ENCODE results near the gene ANKRD6.

The ANKRD6 gene

DNA sequence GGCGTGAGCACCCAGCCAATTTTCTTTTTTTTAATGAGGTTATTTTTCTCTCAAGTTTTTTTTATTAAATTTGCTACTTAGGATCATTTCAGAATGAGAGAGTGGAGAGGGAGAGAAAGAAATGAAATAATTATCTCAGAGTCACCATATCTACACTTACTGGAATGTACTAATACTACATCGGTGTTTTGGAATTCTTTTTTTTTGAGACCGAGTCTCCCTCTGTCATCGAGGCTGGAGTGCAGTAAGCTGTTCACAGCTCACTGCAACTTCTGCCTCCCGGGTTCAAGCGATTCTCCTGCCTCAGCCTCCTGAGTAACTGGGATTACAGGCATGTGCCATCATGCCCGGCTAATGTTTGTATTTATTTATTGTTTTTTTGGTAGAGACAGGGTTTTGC lies 27.8 kb downstream of the ANKRD6 start:
- TF ChIP-seq, protein P1, sequence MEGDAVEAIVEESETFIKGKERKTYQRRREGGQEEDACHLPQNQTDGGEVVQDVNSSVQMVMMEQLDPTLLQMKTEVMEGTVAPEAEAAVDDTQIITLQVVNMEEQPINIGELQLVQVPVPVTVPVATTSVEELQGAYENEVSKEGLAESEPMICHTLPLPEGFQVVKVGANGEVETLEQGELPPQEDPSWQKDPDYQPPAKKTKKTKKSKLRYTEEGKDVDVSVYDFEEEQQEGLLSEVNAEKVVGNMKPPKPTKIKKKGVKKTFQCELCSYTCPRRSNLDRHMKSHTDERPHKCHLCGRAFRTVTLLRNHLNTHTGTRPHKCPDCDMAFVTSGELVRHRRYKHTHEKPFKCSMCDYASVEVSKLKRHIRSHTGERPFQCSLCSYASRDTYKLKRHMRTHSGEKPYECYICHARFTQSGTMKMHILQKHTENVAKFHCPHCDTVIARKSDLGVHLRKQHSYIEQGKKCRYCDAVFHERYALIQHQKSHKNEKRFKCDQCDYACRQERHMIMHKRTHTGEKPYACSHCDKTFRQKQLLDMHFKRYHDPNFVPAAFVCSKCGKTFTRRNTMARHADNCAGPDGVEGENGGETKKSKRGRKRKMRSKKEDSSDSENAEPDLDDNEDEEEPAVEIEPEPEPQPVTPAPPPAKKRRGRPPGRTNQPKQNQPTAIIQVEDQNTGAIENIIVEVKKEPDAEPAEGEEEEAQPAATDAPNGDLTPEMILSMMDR (IDR thresholded peaks at IDR 0.05; ENCODE audit: borderline replicate concordance, control extremely low read depth, extremely low read depth, insufficient read depth, missing control alignments) = no peak
- no peak for DNase-seq (ENCODE audit: low spot score)
- in situ Hi-C loops (cut with MboI; ENCODE audit: low sequenced_read_pairs, unreplicated experiment) = no loop called here

DNA sequence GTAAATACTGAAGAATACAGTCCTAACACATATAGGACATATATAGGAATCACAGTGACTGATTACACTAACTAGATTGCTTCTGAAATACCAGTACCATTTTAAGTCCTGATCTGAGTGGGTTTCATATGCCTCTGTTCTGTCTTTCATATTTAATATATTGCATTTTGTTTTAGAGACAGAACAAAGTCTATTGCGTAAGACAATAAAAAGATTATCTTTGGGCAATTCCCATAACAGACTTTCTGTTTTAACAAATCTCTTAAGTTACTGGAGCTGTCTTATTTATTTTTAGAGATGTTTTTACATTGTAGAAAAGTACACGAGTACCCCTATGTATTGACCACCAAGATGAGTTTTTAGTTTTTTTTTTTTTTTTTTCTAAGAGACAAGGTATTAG lies 29.6 kb downstream of the ANKRD6 start:
- in situ Hi-C loops (cut with MboI; ENCODE audit: low sequenced_read_pairs, unreplicated experiment) = no loop called here
- DNase-seq (ENCODE audit: low spot score) = no peak
- TF ChIP-seq, protein P1 (IDR thresholded peaks at IDR 0.05; ENCODE audit: borderline replicate concordance, control extremely low read depth, extremely low read depth, insufficient read depth, missing control alignments) = no peak

DNA sequence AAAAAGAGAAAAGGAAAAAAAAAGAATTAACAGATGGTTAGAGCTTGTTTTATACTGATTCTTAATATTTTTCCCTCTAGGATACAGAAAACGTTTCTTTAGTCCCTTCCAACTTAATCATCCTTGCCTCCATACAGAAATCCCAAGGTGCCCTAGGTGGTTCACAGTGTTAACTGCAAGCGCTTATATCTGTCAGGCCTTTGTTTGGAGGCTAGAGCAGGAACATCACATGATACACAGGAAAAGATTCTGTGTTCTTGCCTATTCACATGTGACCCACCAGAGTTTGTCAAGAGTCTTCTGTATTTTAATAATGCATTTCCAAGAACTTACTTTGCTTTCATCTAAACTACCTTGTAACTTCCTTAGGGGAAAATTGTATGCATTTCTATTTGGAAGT lies 31.3 kb downstream of the ANKRD6 start:
- in situ Hi-C loops (cut with MboI; ENCODE audit: low sequenced_read_pairs, unreplicated experiment) = no loop called here
- DNase-seq (ENCODE audit: low spot score) = no peak
- TF ChIP-seq, protein P1 (IDR thresholded peaks at IDR 0.05; ENCODE audit: borderline replicate concordance, control extremely low read depth, extremely low read depth, insufficient read depth, missing control alignments) = no peak

DNA sequence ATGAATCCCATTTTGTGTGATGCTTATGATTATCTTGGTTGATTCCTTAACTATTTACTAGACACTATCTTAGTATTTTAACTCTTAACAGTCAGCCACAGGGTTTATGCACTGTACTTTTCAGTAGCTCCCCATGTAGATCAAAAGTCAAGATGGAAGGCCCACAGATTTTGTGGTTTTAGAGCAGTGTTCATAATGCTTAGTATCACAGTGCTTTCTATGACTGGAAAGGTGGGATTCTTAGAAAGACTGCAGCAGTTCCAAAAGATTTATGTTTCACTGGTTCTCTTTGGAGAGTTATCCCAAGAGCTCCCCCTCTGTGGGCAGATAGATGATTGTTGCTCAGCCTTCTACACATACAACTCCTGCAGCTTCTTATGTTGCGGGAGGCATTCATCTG lies 34.5 kb downstream of the ANKRD6 start:
- in situ Hi-C loops (cut with MboI; ENCODE audit: low sequenced_read_pairs, unreplicated experiment) = no loop called here
- no peak for DNase-seq (ENCODE audit: low spot score)
- TF ChIP-seq, protein P1 (IDR thresholded peaks at IDR 0.05; ENCODE audit: borderline replicate concordance, control extremely low read depth, extremely low read depth, insufficient read depth, missing control alignments) = no peak

DNA sequence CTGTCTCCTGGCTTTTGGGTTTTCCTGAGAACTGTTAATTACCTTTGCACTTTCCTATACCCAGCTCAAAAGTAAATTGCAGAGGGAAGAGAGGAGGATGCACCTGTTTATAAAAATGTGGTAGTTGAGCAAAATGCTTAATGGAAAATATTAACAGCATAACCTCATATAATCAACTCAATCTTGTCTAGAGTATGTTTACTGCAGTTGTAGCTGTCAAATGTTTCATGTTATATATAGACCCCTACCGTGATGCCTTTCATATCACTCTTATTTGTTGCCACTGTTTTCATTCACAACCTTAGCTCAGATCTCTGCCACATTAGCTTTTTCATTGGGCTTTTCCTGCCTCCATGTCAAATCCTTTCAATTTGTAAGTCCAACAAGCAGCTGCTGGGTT lies 36.0 kb downstream of the ANKRD6 start:
- TF ChIP-seq, protein P1 (IDR thresholded peaks at IDR 0.05; ENCODE audit: borderline replicate concordance, control extremely low read depth, extremely low read depth, insufficient read depth, missing control alignments) = no peak
- in situ Hi-C loops (cut with MboI; ENCODE audit: low sequenced_read_pairs, unreplicated experiment) = no loop called here
- DNase-seq (ENCODE audit: low spot score) = no peak

DNA sequence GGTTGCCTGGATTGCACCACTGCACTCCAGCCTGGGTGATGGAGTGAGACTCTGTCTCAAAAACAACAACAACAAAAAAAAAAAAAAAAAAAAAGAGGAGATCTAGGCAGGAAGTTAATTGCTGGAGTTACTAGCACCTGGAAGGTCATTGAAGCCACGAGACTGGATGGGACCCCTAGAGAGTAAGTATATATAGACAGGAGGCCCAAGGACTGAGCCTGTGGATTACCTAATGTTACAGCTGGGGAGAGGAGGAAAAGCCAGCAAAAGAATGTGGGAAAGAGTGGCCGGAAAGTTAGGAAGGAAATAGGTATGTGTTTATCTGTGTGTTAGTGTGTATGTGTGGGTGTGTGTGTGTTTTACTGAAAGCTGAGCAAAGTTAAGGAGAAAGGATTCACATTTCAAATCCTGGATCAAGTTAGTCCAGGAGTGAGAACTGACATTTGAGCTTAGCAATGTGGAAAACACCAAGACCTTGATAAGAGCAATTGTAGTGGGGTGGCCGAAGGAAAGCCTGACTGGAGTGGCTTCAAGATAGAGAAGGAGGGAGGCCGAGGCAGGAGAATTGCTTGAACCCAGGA lies 38.4 kb downstream of the ANKRD6 start:
- TF ChIP-seq, protein P1 (IDR thresholded peaks at IDR 0.05; ENCODE audit: borderline replicate concordance, control extremely low read depth, extremely low read depth, insufficient read depth, missing control alignments) = no peak
- in situ Hi-C loops (cut with MboI; ENCODE audit: low sequenced_read_pairs, unreplicated experiment) = no loop called here
- DNase-seq (ENCODE audit: low spot score) = no peak
